Measurements from ENCODE around the gene LIMA1.
"Not testable (repeated sequence)": the region's sequence is repeated elsewhere in the genome, so short reads cannot be mapped to it uniquely, and the experiment has no call there.

LIMA1 gene

GRCh38 chr12:50248883-50249282, 34.4 kb downstream of the LIMA1 start:
- peaks cover 2% of the 10 kb centered on the region for H3K79me2 ChIP-seq (ENCODE audit: control insufficient read depth, insufficient read depth, low read length, poor library complexity)
- no peak overlapping the region for H3K18ac ChIP-seq (ENCODE audit: low read length)
- H4K91ac ChIP-seq (ENCODE audit: low read depth, low read length): no peak overlapping the region
- H3K27ac ChIP-seq (ENCODE audit: low read depth, low read length): no peak overlapping the region
- no peak overlapping the region for H3K4me2 ChIP-seq (ENCODE audit: low read length)
- peak overlapping the region; percentile 55 for H2BK12ac ChIP-seq (ENCODE audit: low read length)
- no peak overlapping the region for H2BK120ac ChIP-seq (ENCODE audit: insufficient read depth, low read length, poor library complexity)
- no peak overlapping the region for H2BK5ac ChIP-seq (ENCODE audit: low read depth, low read length, poor library complexity)
- H3K9ac ChIP-seq (ENCODE audit: low read length): peak overlapping the region; percentile 33
- no peak overlapping the region for H2AFZ ChIP-seq (ENCODE audit: insufficient read depth, low read length, poor library complexity)
- H4K8ac ChIP-seq (ENCODE audit: low read depth, low read length): no peak overlapping the region
- H3K4me3 ChIP-seq (ENCODE audit: low read depth, low read length): no peak overlapping the region
- peak overlapping the region; percentile 6 for H2AK5ac ChIP-seq (ENCODE audit: low read length)
- H3K9me3 ChIP-seq (ENCODE audit: insufficient read depth, low read depth, low read length): no peaks in the 10 kb centered on the region
- peaks cover 16% of the 10 kb centered on the region for H3K79me1 ChIP-seq (ENCODE audit: low read length)
- WGBS (ENCODE audit: extremely low coverage, insufficient coverage, insufficient read length): no CpG with 5 or more reads among the region's 2 CpGs
- DNase-seq: no peak
- peaks cover 2% of the 10 kb centered on the region in 2 experiments for H3K36me3 ChIP-seq (ENCODE audit: control insufficient read depth in 1 of 2, insufficient read depth in 2 of 2, low read length in 2 of 2)
- no peak overlapping the region for H4K12ac ChIP-seq (ENCODE audit: low read depth, low read length)
- no peak overlapping the region for H3K14ac ChIP-seq (ENCODE audit: low read length)
- H3K27me3 ChIP-seq (ENCODE audit: insufficient read depth, low read length): no peaks in the 10 kb centered on the region
- H3K4me1 ChIP-seq (ENCODE audit: control insufficient read depth in 1 of 2, insufficient read depth in 2 of 2, low read length in 2 of 2): peaks cover 10 to 24% of the 10 kb centered on the region in 2 experiments
- peak overlapping the region; percentile 2 for H3K4ac ChIP-seq (ENCODE audit: low read depth, low read length)
- no peak overlapping the region for H3K23ac ChIP-seq (ENCODE audit: low read length)

DNA sequence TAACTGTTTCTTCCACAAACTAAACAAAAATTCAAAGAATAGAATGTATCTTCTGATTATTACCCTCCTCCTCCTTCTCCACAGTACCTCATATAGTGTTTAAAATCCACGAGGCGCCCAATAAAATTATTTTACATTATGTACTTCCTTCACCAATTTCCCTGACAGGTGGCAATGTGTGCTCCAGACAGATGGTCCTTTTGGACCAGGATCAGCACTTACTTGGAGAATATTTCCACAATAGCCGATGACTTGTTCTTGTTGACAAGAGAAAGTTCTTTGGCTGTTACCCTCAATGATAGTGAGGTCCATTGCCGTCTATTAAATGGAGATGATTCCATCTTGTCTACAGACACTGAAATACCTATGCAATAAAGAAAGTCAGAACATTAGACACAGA, 34.9 kb downstream of the LIMA1 start:
- Histone ChIP-seq H3K14ac (ENCODE audit: low read length) (no peak overlapping the region), H2AFZ (ENCODE audit: insufficient read depth, low read length, poor library complexity) (no peak overlapping the region), H3K27me3 (ENCODE audit: insufficient read depth, low read length) (no peaks in the 10 kb centered on the region), H3K27ac (ENCODE audit: low read depth, low read length) (no peak overlapping the region), H3K9me3 (ENCODE audit: insufficient read depth, low read depth, low read length) (no peaks in the 10 kb centered on the region), H3K79me1 (ENCODE audit: low read length) (peaks cover 19% of the 10 kb centered on the region), H3K4ac (ENCODE audit: low read depth, low read length) (no peak overlapping the region), H4K91ac (ENCODE audit: low read depth, low read length) (no peak overlapping the region), H3K36me3 (ENCODE audit: control insufficient read depth in 1 of 2, insufficient read depth in 2 of 2, low read length in 2 of 2) (peaks cover 2% of the 10 kb centered on the region in 2 experiments), H2BK120ac (ENCODE audit: insufficient read depth, low read length, poor library complexity) (no peak overlapping the region), H2BK5ac (ENCODE audit: low read depth, low read length, poor library complexity) (no peak overlapping the region), H3K4me3 (ENCODE audit: low read depth, low read length) (no peak overlapping the region), H3K23ac (ENCODE audit: low read length) (no peak overlapping the region), H3K4me2 (ENCODE audit: low read length) (no peak overlapping the region), H4K8ac (ENCODE audit: low read depth, low read length) (no peak overlapping the region), H4K12ac (ENCODE audit: low read depth, low read length) (no peak overlapping the region), H3K18ac (ENCODE audit: low read length) (no peak overlapping the region), H2BK12ac (ENCODE audit: low read length) (no peak overlapping the region), H2AK5ac (ENCODE audit: low read length) (no peak overlapping the region), H3K79me2 (ENCODE audit: control insufficient read depth, insufficient read depth, low read length, poor library complexity) (peaks cover 2% of the 10 kb centered on the region), H3K4me1 (ENCODE audit: control insufficient read depth in 1 of 2, insufficient read depth in 2 of 2, low read length in 2 of 2) (peaks cover 8 to 23% of the 10 kb centered on the region in 2 experiments), H3K9ac (ENCODE audit: low read length) (no peak overlapping the region)
- no CpG with 5 or more reads among the region's 4 CpGs for WGBS (ENCODE audit: extremely low coverage, insufficient coverage, insufficient read length)
- no peak for DNase-seq

DNA sequence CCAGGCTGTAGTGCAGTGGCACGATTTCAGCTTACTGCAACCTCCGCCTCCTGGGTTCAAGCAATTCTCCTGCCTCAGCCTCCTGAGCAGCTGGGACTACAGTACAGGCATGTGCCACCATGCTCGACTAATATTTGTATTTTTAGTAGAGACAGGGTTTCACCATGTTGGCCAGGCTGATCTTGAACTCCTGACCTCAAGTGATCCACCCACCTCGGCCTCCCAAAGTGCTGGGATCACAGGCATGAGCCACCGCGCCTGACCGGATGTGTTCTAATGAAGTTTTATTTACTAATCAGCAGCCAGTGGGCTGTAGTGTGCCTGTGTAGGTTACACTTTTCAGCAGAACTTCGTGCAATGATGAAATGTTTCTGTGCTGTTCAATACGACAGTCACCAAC, 35.7 kb downstream of the LIMA1 start:
- H2BK120ac ChIP-seq (ENCODE audit: insufficient read depth, low read length, poor library complexity): peak overlapping the region; percentile 46
- not testable (repeated sequence) for H2AK5ac ChIP-seq (ENCODE audit: low read length); H3K36me3 ChIP-seq (ENCODE audit: control insufficient read depth in 1 of 2, insufficient read depth in 2 of 2, low read length in 2 of 2); H3K27ac ChIP-seq (ENCODE audit: low read depth, low read length); H2BK12ac ChIP-seq (ENCODE audit: low read length); H3K27me3 ChIP-seq (ENCODE audit: insufficient read depth, low read length); H3K23ac ChIP-seq (ENCODE audit: low read length); H3K4me2 ChIP-seq (ENCODE audit: low read length); H3K4ac ChIP-seq (ENCODE audit: low read depth, low read length); H3K9me3 ChIP-seq (ENCODE audit: insufficient read depth, low read depth, low read length); H4K91ac ChIP-seq (ENCODE audit: low read depth, low read length); H3K14ac ChIP-seq (ENCODE audit: low read length); H4K8ac ChIP-seq (ENCODE audit: low read depth, low read length); H3K79me2 ChIP-seq (ENCODE audit: control insufficient read depth, insufficient read depth, low read length, poor library complexity); H3K9ac ChIP-seq (ENCODE audit: low read length); H3K4me3 ChIP-seq (ENCODE audit: low read depth, low read length); DNase-seq; H3K18ac ChIP-seq (ENCODE audit: low read length); H4K12ac ChIP-seq (ENCODE audit: low read depth, low read length); H2BK5ac ChIP-seq (ENCODE audit: low read depth, low read length, poor library complexity); H2AFZ ChIP-seq (ENCODE audit: insufficient read depth, low read length, poor library complexity)
- H3K4me1 ChIP-seq (ENCODE audit: control insufficient read depth in 1 of 2, insufficient read depth in 2 of 2, low read length in 2 of 2): peaks cover 10 to 25% of the 10 kb centered on the region in 2 experiments
- H3K79me1 ChIP-seq (ENCODE audit: low read length): peaks cover 21% of the 10 kb centered on the region
- no CpG with 5 or more reads among the region's 9 CpGs for WGBS (ENCODE audit: extremely low coverage, insufficient coverage, insufficient read length)

DNA sequence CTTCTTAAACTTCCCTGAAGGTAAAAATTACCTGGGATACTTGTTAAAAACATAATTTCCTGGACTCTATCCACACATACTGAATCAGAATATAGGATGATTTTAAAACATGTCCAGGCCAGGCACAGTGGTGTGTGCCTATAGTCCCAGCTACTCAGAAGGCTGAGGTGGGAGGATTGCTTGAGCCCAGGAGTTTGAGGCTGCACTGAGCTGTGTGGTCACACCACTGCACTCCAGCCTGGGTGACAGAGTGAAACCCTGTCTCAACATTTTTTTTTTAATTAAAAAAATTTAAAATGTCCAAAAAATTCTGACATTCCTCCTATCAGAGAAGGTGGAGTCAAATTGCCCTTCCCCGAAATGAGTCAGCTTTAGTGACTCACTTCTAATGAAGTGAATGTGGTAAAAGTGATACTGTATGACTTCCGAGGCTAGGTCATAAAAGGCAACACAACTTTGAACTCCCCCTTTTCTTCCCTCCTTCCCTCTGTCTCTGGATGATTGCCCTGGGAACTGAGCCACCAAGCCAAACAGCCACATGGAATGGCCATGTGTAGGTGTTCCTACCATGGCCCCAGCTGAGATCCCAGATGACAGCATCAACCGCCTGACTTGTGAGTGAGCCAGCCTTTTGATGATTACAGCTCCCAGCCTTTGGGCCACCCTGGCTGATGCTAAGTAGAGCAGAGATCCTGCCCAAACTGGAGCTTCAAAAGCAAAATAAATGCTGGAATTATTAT, 36.3 kb downstream of the LIMA1 start:
- no CpG with 5 or more reads among the region's 3 CpGs for WGBS (ENCODE audit: extremely low coverage, insufficient coverage, insufficient read length)
- no peak overlapping the region for H3K9ac ChIP-seq (ENCODE audit: low read length)

More for the DNA sequence above, 36.3 kb downstream of the LIMA1 start:
- Histone ChIP-seq H3K79me2 (ENCODE audit: control insufficient read depth, insufficient read depth, low read length, poor library complexity) (peaks cover 4% of the 10 kb centered on the region), H2BK120ac (ENCODE audit: insufficient read depth, low read length, poor library complexity) (peak overlapping the region; percentile 83), H3K18ac (ENCODE audit: low read length) (peak overlapping the region; percentile 98), H3K9me3 (ENCODE audit: insufficient read depth, low read depth, low read length) (no peaks in the 10 kb centered on the region), H3K14ac (ENCODE audit: low read length) (peak overlapping the region; percentile 93), H3K23ac (ENCODE audit: low read length) (no peak overlapping the region), H4K12ac (ENCODE audit: low read depth, low read length) (peak overlapping the region; percentile 82), H3K4me3 (ENCODE audit: low read depth, low read length) (no peak overlapping the region), H2BK5ac (ENCODE audit: low read depth, low read length, poor library complexity) (peak overlapping the region; percentile 77), H3K27ac (ENCODE audit: low read depth, low read length) (peak overlapping the region; percentile 36), H3K4me1 (ENCODE audit: control insufficient read depth in 1 of 2, insufficient read depth in 2 of 2, low read length in 2 of 2) (peaks cover 14 to 29% of the 10 kb centered on the region in 2 experiments), H2AFZ (ENCODE audit: insufficient read depth, low read length, poor library complexity) (peak overlapping the region; percentile 97), H3K36me3 (ENCODE audit: control insufficient read depth in 1 of 2, insufficient read depth in 2 of 2, low read length in 2 of 2) (peaks cover 2% of the 10 kb centered on the region in 2 experiments), H2AK5ac (ENCODE audit: low read length) (peak overlapping the region; percentile 99), H3K79me1 (ENCODE audit: low read length) (peaks cover 25% of the 10 kb centered on the region), H3K4ac (ENCODE audit: low read depth, low read length) (peak overlapping the region; percentile 76), H2BK12ac (ENCODE audit: low read length) (peak overlapping the region; percentile 99), H3K4me2 (ENCODE audit: low read length) (no peak overlapping the region), H4K8ac (ENCODE audit: low read depth, low read length) (peak overlapping the region; percentile 95), H3K27me3 (ENCODE audit: insufficient read depth, low read length) (no peaks in the 10 kb centered on the region), H4K91ac (ENCODE audit: low read depth, low read length) (peak overlapping the region; percentile 88)
- DNase-seq: peak; percentile 70 to 90
